HG02759 (cell line): ENCODE results near the gene R3HCC1L.
"Not testable (repeated sequence)": the region's sequence is repeated elsewhere in the genome, so short reads cannot be mapped to it uniquely, and the experiment has no call there.

ENCODE experiments used
- ATAC-seq: cut with Tn5 transposase; IDR thresholded peaks from one replicate; pipeline ENCODE4 v1.9.1; 2021; ENCODE audit warnings: mild to moderate bottlenecking, moderate library complexity; ENCODE audit not compliant: unreplicated experiment

R3HCC1L gene

DNA sequence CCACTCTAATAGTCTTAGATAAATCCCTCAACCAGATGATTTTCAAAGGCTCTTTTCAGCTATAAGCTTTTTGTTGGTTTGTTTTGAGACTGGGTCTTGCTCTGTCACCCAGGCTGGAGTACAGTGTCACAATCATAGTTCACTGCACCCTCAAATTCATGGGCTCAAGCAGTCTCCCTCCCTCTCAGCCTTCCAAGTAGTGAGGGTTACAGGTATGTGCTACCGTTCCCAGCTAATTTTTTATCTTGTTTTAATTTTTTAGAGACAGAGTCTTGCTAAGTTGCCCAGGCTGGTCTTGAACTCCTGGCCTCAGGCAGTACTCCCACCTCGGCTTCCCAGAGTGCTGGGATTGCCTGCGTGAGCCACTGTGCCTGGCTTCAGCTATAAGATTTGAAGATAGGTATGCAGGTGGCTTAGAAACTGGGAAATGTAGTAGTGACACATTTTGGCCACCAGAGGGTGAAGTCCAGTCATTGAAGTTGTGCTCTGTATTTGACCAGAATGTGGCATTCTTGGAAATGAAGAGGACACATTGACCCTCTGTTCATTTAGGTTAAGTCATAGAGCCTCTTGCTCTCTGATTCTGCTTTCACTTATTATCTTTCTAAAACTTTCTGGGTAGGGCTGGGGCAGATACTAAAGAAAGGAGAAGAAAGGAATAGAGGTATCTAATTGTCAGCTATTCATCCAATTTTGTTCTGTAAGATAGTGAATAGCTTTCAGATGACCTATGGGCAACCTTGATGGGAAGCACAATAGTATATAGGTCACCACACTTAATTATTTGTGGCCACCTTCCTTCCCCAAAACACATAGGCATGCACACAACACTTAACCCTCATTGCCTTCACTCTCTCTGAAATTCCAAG is 36.0 kb downstream of the R3HCC1L start:
- peak; percentile 53 for ATAC-seq

DNA sequence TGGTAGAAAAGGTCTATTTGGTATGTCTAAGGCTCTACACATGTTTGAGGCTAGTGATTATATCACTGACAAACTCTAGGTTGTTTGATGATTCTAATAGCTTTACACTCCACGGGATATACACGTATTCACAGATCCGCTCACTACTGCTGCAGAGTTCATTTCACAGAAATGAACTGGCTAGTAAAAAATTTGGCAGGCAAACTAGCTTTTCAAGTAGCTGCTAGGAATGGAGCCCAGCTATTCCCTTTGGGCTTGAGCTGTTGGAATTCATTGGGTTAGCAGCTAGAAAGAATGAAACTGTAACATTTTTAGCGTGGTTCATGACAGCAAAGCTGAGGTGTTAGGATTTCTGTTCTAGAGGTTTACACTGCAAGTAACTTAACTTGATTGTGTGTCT is 37.6 kb downstream of the R3HCC1L start:
- ATAC-seq, result no peak

- no peak for ATAC-seq
These were observed 38.0 kb downstream of the R3HCC1L start for GRCh38 chr10:98172495-98172894.

- ATAC-seq, result no peak
These were observed 38.8 kb downstream of the R3HCC1L start for GRCh38 chr10:98173260-98173659.

GRCh38 chr10:98182351-98182915 is 48.0 kb downstream of the R3HCC1L start:
- ATAC-seq, result not testable (repeated sequence)

DNA sequence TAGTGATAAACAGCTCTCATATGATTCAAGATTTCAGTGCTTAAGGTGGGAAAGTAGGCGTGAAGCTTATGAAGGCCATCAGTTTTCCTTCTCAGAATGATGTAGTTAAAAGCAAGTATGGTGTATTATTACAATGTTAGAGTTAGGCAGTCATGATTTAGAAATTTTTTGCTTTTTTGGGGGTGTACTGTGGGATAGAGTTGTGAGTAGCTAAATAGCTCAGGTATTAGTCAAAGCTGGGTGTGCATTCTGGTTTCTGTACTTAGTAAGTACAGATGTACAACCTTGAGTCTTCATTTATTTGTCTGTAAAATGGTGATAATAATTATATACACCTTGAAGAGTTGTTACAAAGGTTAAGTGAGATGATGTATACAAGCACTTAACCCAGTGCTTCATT is 52.2 kb downstream of the R3HCC1L start:
- no peak for ATAC-seq

GRCh38 chr10:98190773-98191172 is 56.3 kb downstream of the R3HCC1L start:
- not testable (repeated sequence) for ATAC-seq

- ATAC-seq, result no peak
These were observed 58.6 kb downstream of the R3HCC1L start for GRCh38 chr10:98193037-98193436.

- ATAC-seq, result no peak
These were observed 60.2 kb downstream of the R3HCC1L start for GRCh38 chr10:98194633-98195032.

DNA sequence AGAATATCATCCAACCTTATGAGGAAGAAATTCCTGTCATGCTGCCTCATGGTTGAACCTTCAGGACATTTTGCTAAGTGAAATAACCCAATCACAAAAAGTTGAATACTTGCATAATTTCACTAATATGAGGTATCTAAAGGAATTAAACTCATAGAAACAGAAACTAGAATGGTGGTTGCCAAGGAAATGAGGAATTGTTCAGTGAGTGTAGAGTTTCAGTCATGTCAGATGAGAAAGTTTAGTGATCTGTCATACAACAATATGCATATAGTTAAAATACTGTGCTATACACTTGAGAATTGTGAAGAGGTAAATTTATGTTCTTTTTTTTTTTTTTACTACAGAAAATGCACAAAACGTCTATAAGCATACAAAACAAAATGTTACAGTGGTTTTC is 60.7 kb downstream of the R3HCC1L start:
- ATAC-seq, result no peak

DNA sequence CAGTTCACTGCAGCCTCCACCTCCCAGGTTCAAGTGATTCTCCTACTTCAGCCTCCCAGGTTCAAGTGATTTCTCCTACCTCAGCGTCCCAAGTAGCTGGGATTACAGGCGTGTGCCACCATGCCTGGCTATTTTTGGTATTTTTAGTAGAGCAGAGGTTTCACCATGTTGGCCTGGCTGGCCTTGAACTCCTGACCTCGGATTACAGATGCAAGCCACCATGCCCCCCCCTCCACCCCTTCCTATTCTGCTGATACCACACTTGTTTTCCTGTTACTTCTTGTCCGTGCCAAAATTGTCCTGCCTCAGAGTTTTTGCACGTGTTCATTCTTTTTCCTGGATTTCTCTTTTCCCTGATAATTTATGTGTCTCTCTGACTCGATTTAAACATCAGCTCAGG is 62.5 kb downstream of the R3HCC1L start:
- no peak for ATAC-seq

GRCh38 chr10:98201760-98202159 is 67.3 kb downstream of the R3HCC1L start:
- no peak for ATAC-seq

DNA sequence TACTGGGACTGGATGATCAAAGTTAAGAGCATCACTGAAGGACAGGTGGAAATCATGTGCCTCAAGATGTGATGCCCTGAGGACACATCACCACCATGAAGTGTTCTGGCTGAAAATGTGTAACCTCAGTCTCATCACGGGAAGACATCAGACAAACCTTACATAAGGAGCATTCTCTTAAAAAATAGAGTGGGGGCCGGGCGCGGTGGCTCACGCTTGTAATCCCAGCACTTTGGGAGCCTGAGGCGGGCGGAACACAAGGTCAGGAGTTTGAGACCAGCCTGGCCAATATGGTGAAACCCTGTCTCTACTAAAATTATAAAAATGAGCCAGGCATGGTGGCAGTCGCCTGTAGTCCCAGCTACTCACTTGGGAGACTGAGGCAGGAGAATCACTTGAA is 67.9 kb downstream of the R3HCC1L start:
- ATAC-seq, result no peak

GRCh38 chr10:98205351-98205750 is 70.9 kb downstream of the R3HCC1L start:
- no peak for ATAC-seq

- ATAC-seq, result no peak
These were observed 74.5 kb downstream of the R3HCC1L start for GRCh38 chr10:98208925-98209324.

GRCh38 chr10:98209441-98209840 is 75.0 kb downstream of the R3HCC1L start:
- no peak for ATAC-seq

DNA sequence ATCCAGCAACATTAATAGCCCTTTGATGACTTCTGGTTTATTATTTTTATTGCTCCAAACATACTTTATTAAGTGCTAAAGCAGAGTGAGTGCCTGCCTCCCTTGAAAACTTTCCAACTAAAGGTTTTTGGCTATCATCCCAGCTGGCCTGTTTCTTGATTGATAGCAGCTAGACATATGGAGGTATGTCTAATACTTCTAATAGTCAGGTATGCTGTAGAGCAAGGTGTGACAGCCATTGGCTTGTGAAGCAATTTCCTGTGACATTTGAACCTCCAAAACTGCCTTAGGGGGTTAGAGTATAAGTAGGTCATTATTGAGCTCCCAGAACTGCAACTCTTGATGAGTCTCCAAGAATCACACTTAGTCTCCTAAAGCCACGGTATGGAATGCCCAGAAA is 77.7 kb downstream of the R3HCC1L start:
- ATAC-seq, result no peak

GRCh38 chr10:98213740-98214139 is 79.3 kb downstream of the R3HCC1L start:
- ATAC-seq, result no peak

- no peak for ATAC-seq
These were observed 80.9 kb downstream of the R3HCC1L start for GRCh38 chr10:98215373-98215772.

DNA sequence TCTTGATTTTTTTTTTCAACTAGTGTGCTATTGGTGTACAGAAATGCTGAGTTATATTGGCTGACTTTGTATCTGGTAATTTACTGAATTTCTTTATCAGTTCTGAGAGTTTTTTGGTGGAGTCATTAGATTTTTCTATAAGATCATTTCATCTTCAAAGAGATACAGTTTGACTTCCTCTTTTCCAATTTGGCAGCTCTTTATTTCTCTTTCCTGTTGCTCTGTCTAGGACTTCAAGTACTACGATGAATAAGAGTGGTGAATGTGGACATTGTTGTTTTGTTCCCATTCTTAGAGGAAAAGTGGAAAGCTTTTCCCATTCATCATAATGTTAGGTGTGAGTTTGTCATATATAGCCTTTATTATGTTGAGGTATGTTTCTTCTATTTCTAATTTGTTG is 83.3 kb downstream of the R3HCC1L start:
- no peak for ATAC-seq

DNA sequence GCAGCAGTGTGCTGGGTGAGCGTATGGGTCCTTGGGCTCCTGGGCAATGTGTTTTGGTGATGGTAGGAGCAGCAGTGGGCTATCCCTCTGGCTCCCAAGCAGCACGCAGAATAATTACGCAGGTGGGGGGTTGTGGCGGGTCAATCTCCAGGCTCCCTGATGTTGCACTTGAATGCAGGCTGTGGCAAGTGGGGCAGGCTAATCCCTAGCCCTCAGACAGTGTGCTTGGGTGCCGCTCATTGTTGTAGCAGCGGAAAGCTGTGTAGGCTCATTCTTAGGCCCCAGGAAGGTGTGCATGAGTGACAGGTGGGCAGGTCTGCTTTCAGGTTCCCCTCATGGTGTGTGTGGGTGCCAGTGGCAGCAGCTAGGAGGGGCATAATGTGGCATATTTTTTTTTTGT is 89.4 kb downstream of the R3HCC1L start:
- ATAC-seq, result no peak

DNA sequence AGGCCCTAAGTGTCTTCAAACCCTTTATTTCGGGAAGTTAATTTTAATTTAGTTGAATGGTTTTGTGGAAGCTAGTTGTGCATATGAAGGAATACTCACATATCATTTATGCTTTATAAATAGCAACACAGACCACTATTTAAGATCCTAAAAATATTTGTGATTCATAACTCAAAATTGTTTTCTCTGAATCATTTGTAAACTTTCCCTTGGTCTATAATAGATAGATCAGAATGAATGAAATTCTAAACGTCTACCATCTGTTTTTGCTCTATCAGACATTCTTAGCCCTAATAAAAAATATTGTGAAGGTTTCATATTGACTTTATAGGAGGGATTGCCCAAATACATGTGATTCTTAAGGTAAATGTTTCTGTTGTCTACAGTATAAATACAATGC is 90.1 kb downstream of the R3HCC1L start:
- ATAC-seq, result no peak

DNA sequence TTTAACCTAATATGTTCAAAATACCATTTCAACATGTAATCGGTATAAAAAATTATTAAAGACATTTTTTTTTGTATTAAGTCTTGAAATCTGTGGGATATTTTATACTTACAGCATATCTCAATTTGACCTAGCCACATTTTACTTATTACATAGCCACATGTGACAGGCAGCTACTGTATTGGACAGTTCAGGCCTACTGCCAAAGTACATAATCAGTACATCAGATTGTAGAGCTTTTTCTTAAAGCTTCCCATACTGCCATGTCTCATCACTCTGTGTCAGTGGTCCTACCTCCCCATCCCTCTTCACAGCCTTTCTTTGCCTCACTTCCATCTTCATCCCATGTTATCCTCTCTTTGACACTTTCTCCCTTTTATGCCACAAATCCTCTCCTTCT is 90.5 kb downstream of the R3HCC1L start:
- no peak for ATAC-seq
